SK-N-SH (cell line): ENCODE results near the gene HDAC7. TPM values are rescaled to one million over a fixed set of nuclear protein-coding genes. Genes with fewer than 3 reads are reported as not detected.

Experiments used
- CTCF ChIA-PET: fragments of 300-600, 350-600 bp; formaldehyde crosslinking; extraction: SDS; loops from one replicate; lab custom pipeline; 2021; lab: Yijun Ruan, JAX
- POLR2A ChIA-PET: fragments of 350-600 bp; sonication (Branson Sonifier 250); formaldehyde crosslinking; extraction: SDS; loops from one replicate; lab custom pipeline; 2020; ENCODE audit warnings: antibody characterized with exemption, inconsistent platforms; lab: Yijun Ruan, JAX
- DNase-seq: peaks from one replicate; pipeline ENCODE4 v3.0.0; 2012
- H2AFZ ChIP-seq: fragments of 200-600 bp; sonication (generic); 2 replicates; pipeline ENCODE4 v1.8.1; 2016; ENCODE audit warnings: antibody characterized with exemption, mild to moderate bottlenecking, low read depth
- H3F3A ChIP-seq: fragments of 200-600 bp; sonication (generic); replicated peaks from 2 replicates; pipeline ENCODE3; 2016; ENCODE audit warnings: antibody characterized with exemption, mild to moderate bottlenecking; ENCODE audit not compliant: insufficient read depth
- H3K27ac ChIP-seq, 2 experiments: fragments of 200-500 bp in 1 of 2; fragments of 200-600 bp in 1 of 2; sonication (Bioruptor generic) in 1 of 2; sonication (generic), shearing (Covaris generic) in 1 of 2; 2 replicates each; pipeline versions ENCODE4 v1.5.1 to v1.6.1; 2014 to 2016; ENCODE audit warnings: low read depth in 2 of 2, inconsistent platforms in 1 of 2, low read length in 1 of 2, mild to moderate bottlenecking in 1 of 2, mixed read lengths in 1 of 2
- H3K27me3 ChIP-seq: fragments of 200-600 bp; sonication (generic), shearing (Covaris generic); 2 replicates; pipeline ENCODE4 v1.6.1; 2016; ENCODE audit warnings: mixed run types; ENCODE audit not compliant: insufficient read depth
- H3K36me3 ChIP-seq, 2 experiments: fragments of 200-500 bp in 1 of 2; fragments of 200-600 bp in 1 of 2; sonication (Bioruptor generic) in 1 of 2; sonication (generic) in 1 of 2; replicated peaks in 1 of 2; 2 replicates each; pipeline versions ENCODE3 to v1.5.1; 2014 to 2016; ENCODE audit warnings: low read length in 1 of 2, mild to moderate bottlenecking in 1 of 2; ENCODE audit not compliant: insufficient read depth in 2 of 2, control insufficient read depth in 1 of 2
- H3K4me1 ChIP-seq, 2 experiments: fragments of 200-500 bp in 1 of 2; fragments of 200-600 bp in 1 of 2; sonication (Bioruptor generic) in 1 of 2; sonication (generic), shearing (Covaris generic) in 1 of 2; 2 replicates each; pipeline versions ENCODE4 v1.5.1 to v1.6.1; 2014 to 2016; ENCODE audit warnings: low read depth in 1 of 2, low read length in 1 of 2, mixed run types in 1 of 2; ENCODE audit not compliant: insufficient read depth in 2 of 2, control insufficient read depth in 1 of 2
- H3K4me2 ChIP-seq: fragments of 200-600 bp; sonication (generic), shearing (Covaris generic); 2 replicates; pipeline ENCODE4 v1.6.1; 2017; ENCODE audit warnings: mixed run types
- H3K4me3 ChIP-seq, 2 experiments: fragments of 200-500 bp in 1 of 2; fragments of 200-600 bp in 1 of 2; sonication (Bioruptor generic) in 1 of 2; sonication (generic), shearing (Covaris generic) in 1 of 2; 2 replicates each; pipeline versions ENCODE4 v1.5.1 to v1.8.1; 2014 to 2016; ENCODE audit warnings: low read depth in 2 of 2, inconsistent platforms in 1 of 2, low read length in 1 of 2, mild to moderate bottlenecking in 1 of 2, mixed read lengths in 1 of 2, moderate library complexity in 1 of 2
- H3K79me2 ChIP-seq: fragments of 200-600 bp; sonication (generic); 2 replicates; pipeline ENCODE4 v1.8.1; 2017; ENCODE audit warnings: mild to moderate bottlenecking; ENCODE audit not compliant: insufficient read depth
- H3K9ac ChIP-seq: fragments of 200-600 bp; sonication (generic); 2 replicates; pipeline ENCODE4 v1.6.1; 2017; ENCODE audit warnings: mixed run types
- H3K9me2 ChIP-seq: fragments of 200-600 bp; sonication (generic); 2 replicates; pipeline ENCODE4 v1.6.1; 2017; ENCODE audit warnings: mixed run types
- H3K9me3 ChIP-seq: fragments of 200-600 bp; sonication (generic); 2 replicates; pipeline ENCODE4 v1.6.1; 2017; ENCODE audit warnings: mixed run types, mild to moderate bottlenecking, moderate library complexity
- H4K20me1 ChIP-seq: fragments of 200-600 bp; sonication (generic); 2 replicates; pipeline ENCODE4 v1.6.1; 2017; ENCODE audit warnings: mild to moderate bottlenecking, mixed run types; ENCODE audit not compliant: insufficient read depth
- EZH2phosphoT487 ChIP-seq: fragments of 200-600 bp; sonication (generic); IDR thresholded peaks from 2 replicates; pipeline ENCODE4 v1.6.1; 2017; ENCODE audit warnings: low read depth, mixed run types, mild to moderate bottlenecking, antibody characterized with exemption, moderate library complexity, borderline replicate concordance
- FOXJ3 ChIP-seq: sonication (generic); formaldehyde crosslinking; IDR thresholded peaks from 2 replicates; pipeline ENCODE4 v1.5.1; 2020; ENCODE audit warnings: mild to moderate bottlenecking, missing genetic modification reagents
- FOXM1 ChIP-seq: IDR thresholded peaks from 2 replicates; pipeline ENCODE4 v1.4.0; 2012; ENCODE audit warnings: low read depth, mild to moderate bottlenecking
- JUND ChIP-seq: IDR thresholded peaks from 2 replicates; pipeline ENCODE4 v1.4.0; 2012
- MEF2A ChIP-seq: IDR thresholded peaks from 2 replicates; pipeline ENCODE4 v1.4.0; 2012; ENCODE audit warnings: low read depth, borderline replicate concordance
- MXI1 ChIP-seq: IDR thresholded peaks from 2 replicates; pipeline ENCODE4 v1.6.1; 2012; ENCODE audit warnings: mild to moderate bottlenecking, low read depth, low read length, improper control_type of control experiment
- NFIC ChIP-seq: IDR thresholded peaks from 2 replicates; pipeline ENCODE4 v1.4.0; 2012; ENCODE audit warnings: borderline replicate concordance
- PBX3 ChIP-seq: IDR thresholded peaks from 2 replicates; pipeline ENCODE4; 2012
- RAD21 ChIP-seq: IDR thresholded peaks from 2 replicates; pipeline ENCODE4 v1.6.1; 2012; ENCODE audit warnings: mild to moderate bottlenecking, low read length
- RCOR1 ChIP-seq: fragments of 150-350 bp; IDR thresholded peaks from 2 replicates; pipeline ENCODE4 v1.6.1; 2017; ENCODE audit warnings: antibody characterized with exemption, low read length
- REST ChIP-seq: IDR thresholded peaks from 2 replicates; pipeline ENCODE4 v1.6.1; 2012; ENCODE audit warnings: mild to moderate bottlenecking, low read depth, low read length, moderate library complexity
- RXRA ChIP-seq: IDR thresholded peaks from 2 replicates; pipeline ENCODE4 v1.4.0; 2012; ENCODE audit warnings: low read depth, mild to moderate bottlenecking, borderline replicate concordance
- SIN3A ChIP-seq: IDR thresholded peaks from 2 replicates; pipeline ENCODE4 v1.6.1; 2012; ENCODE audit warnings: low read depth, mild to moderate bottlenecking, low read length, moderate library complexity, borderline replicate concordance
- SMC3 ChIP-seq: IDR thresholded peaks from 2 replicates; pipeline ENCODE4 v1.6.1; 2012; ENCODE audit warnings: low read depth, low read length, improper control_type of control experiment
- WGBS: methylation state at CpG from one replicate; pipeline ENCODE4 v1.1.6; 2017; ENCODE audit warnings: low lambda C conversion rate; 5-methylcytosine and 5-hydroxymethylcytosine counted together
- polyA plus RNA-seq, 3 experiments: library from polyadenylated mRNA; depleted of rRNA; stranded (reverse); fragments of >200 nt; gene quantifications; 2 replicates each; pipeline ENCODE4 v1.2.3, GENCODE V29; 2012

Gene HDAC7
- polyA plus RNA-seq, 1 of the 3 experiments (the other 2 are of a cell fraction): 51.0 TPM

- Histone ChIP-seq H3K79me2 (no peaks in the 10 kb centered on the region), H3K4me1 (peaks cover 0 to 5% of the 10 kb centered on the region in 2 experiments; a peak in 1 of 4 replicates), H3K9me2 (no peaks in the 10 kb centered on the region), H2AFZ (no peak overlapping the region), H3K4me2 (no peak overlapping the region), H4K20me1 (no peaks in the 10 kb centered on the region), H3K27ac (no peak overlapping the region), H3K27me3 (no peaks in the 10 kb centered on the region), H3K9me3 (no peaks in the 10 kb centered on the region), H3F3A (no peaks in the 10 kb centered on the region), H3K36me3 (peaks cover 47 to 93% of the 10 kb centered on the region in 2 experiments), H3K4me3 (no peak overlapping the region), H3K9ac (no peak overlapping the region)
- POLR2A ChIA-PET: interaction anchor here (1.0 kb wide), 1 partner anchor 54 kb away, joined by 3 read pairs; no protein-coding TSS in a partner anchor
- CTCF ChIA-PET: interaction anchor here (0.6 to 5.8 kb wide), 11 partner anchors 9 to 153 kb away, joined by 3 to 62 read pairs (median 7); partner anchors contain the start of gene SLC48A1
- DNase-seq: no peak
- 96% methylated on average over 19 of the region's 22 CpGs for WGBS
- TF ChIP-seq FOXJ3 (CRISPR knock-in tag) (no peak), RXRA (no peak), NFIC (no peak), FOXM1 (no peak), REST (no peak), JUND (no peak), SIN3A (no peak), MEF2A (no peak), SMC3 (no peak), EZH2phosphoT487 (no peak), RCOR1 (no peak), MXI1 (no peak), RAD21 (no peak; the same call in 1 of the 2 replicates), PBX3 (no peak)
Observed at GRCh38 chr12:47789712-47790489, 29.8 kb downstream of the HDAC7 start.
